ENCODE data around the gene TNFRSF13B. TPM values are rescaled to one million over a fixed set of nuclear protein-coding genes. Genes with fewer than 3 reads are reported as not detected.
"Not testable (repeated sequence)": the region's sequence is repeated elsewhere in the genome, so short reads cannot be mapped to it uniquely, and the experiment has no call there.

The TNFRSF13B gene
- total and polyA plus RNA-seq, 2 donors (not counting 3 experiments of a cell fraction or from before 2014, with no cell fraction given) = not detected

DNA sequence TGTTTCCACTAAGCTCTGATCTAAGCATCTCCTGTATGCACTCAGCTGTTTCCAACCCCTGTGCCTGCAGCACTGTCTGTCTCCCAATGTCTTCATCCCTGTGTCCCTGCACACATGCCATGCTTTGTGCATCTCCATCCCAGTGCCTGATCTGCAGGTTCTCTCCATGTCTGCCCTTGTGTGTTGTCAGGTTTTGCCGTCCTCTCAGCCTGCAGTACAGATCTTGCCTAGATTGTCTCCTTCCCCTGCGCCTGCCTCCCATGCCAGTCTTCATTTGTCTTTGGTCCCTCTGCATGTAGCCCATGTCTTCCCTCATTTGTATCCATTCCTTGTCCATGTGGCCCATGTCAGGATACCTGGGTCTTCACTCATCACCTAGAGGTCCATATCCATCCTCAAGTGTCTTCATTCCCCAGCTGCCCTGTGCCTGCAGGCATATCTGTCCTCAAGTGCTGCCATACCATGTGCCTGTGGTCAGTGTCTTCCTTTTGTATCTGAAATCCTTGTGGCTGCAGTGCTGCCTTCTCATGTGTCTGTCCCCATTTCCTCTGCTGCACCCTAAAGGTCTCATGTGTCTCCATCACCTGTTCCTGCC lies 71.5 kb downstream of the TNFRSF13B start:
- no peaks in the 10 kb centered on the region for H3K36me3 ChIP-seq (ENCODE audit: control insufficient read depth in 2 of 2, extremely low read depth in 1 of 2, insufficient read depth in 2 of 2, low read length in 2 of 2)
- DNase-seq (ENCODE audit: low read depth, low spot score) (no peak), FAIRE-seq (no peak)
- H3K79me2 ChIP-seq (ENCODE audit: control insufficient read depth, insufficient read depth, low read length) = no peaks in the 10 kb centered on the region
- no TSS peak for BruUV-seq (replicated peaks)
- intact Hi-C loops (cut with micrococcal nuclease) (no loop called here), dilution Hi-C loops (cut with MboI; ENCODE audit: extremely low pct_ligation_motif_present, low sequenced_read_pairs) (no loop called here)
- H2AFZ ChIP-seq (ENCODE audit: low read depth, low read length) = no peak overlapping the region
- no peak overlapping the region for H3K4me3 ChIP-seq (replicated peaks in 1 of 3; ENCODE audit: insufficient read depth in 1 of 3, low read depth in 1 of 3, low read length in 3 of 3)
- no peak overlapping the region for H3K27ac ChIP-seq (ENCODE audit: insufficient read depth, low read depth, low read length)
- CTCF ChIA-PET = no interaction called here
- no peaks in the 10 kb centered on the region for H4K20me1 ChIP-seq (replicated peaks; ENCODE audit: control insufficient read depth, extremely low read depth, insufficient read depth, low read length)
- H3K9me3 ChIP-seq (replicated peaks; ENCODE audit: control insufficient read depth, insufficient read depth, low read length) = no peaks in the 10 kb centered on the region
- H3K4me1 ChIP-seq (ENCODE audit: control insufficient read depth, extremely low read depth, insufficient read depth, low read length) = no peaks in the 10 kb centered on the region
- no peak overlapping the region for H3K9ac ChIP-seq (replicated peaks; ENCODE audit: extremely low read depth, insufficient read depth, low read length)
- POLR2A ChIA-PET = no interaction called here
- H3K27me3 ChIP-seq (ENCODE audit: control insufficient read depth in 2 of 2, insufficient read depth in 2 of 2, low read length in 2 of 2) = peaks cover 4 to 15% of the 10 kb centered on the region in 2 experiments
- H3K9me1 ChIP-seq (replicated peaks; ENCODE audit: control insufficient read depth, extremely low read depth, insufficient read depth, low read length) = no peaks in the 10 kb centered on the region
- TF ChIP-seq POLR2A (IDR thresholded peaks at IDR 0.05; ENCODE audit: low read depth, low read length) (no peak), EZH2 (IDR thresholded peaks at IDR 0.05; ENCODE audit: borderline replicate concordance, low read depth, low read length, severe bottlenecking) (no peak), FOS (IDR thresholded peaks at IDR 0.05; ENCODE audit: borderline replicate concordance, insufficient read depth, low read length) (no peak), JUN (IDR thresholded peaks at IDR 0.05; ENCODE audit: borderline replicate concordance, insufficient read depth, insufficient read length, low read depth) (no peak), POLR2AphosphoS5 (IDR thresholded peaks at IDR 0.05; ENCODE audit: insufficient read depth, low read depth, low read length) (no peak), MYC (IDR thresholded peaks at IDR 0.05; ENCODE audit: low read depth, low read length) (no peak), GATA2 (IDR thresholded peaks at IDR 0.05; ENCODE audit: insufficient read depth, insufficient read length, low read depth, low read length) (no peak)
- TF ChIP-seq, protein P1, sequence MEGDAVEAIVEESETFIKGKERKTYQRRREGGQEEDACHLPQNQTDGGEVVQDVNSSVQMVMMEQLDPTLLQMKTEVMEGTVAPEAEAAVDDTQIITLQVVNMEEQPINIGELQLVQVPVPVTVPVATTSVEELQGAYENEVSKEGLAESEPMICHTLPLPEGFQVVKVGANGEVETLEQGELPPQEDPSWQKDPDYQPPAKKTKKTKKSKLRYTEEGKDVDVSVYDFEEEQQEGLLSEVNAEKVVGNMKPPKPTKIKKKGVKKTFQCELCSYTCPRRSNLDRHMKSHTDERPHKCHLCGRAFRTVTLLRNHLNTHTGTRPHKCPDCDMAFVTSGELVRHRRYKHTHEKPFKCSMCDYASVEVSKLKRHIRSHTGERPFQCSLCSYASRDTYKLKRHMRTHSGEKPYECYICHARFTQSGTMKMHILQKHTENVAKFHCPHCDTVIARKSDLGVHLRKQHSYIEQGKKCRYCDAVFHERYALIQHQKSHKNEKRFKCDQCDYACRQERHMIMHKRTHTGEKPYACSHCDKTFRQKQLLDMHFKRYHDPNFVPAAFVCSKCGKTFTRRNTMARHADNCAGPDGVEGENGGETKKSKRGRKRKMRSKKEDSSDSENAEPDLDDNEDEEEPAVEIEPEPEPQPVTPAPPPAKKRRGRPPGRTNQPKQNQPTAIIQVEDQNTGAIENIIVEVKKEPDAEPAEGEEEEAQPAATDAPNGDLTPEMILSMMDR (IDR thresholded peaks at IDR 0.05; ENCODE audit: extremely low read depth in 1 of 2, insufficient read depth in 1 of 2, low read depth in 1 of 2, low read length in 2 of 2) = no peak
- TF ChIP-seq, protein P2, sequence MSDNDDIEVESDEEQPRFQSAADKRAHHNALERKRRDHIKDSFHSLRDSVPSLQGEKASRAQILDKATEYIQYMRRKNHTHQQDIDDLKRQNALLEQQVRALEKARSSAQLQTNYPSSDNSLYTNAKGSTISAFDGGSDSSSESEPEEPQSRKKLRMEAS (IDR thresholded peaks at IDR 0.05; ENCODE audit: insufficient read depth, insufficient read length) = no peak
- H3K4me2 ChIP-seq (ENCODE audit: insufficient read depth, low read length) = no peak overlapping the region

DNA sequence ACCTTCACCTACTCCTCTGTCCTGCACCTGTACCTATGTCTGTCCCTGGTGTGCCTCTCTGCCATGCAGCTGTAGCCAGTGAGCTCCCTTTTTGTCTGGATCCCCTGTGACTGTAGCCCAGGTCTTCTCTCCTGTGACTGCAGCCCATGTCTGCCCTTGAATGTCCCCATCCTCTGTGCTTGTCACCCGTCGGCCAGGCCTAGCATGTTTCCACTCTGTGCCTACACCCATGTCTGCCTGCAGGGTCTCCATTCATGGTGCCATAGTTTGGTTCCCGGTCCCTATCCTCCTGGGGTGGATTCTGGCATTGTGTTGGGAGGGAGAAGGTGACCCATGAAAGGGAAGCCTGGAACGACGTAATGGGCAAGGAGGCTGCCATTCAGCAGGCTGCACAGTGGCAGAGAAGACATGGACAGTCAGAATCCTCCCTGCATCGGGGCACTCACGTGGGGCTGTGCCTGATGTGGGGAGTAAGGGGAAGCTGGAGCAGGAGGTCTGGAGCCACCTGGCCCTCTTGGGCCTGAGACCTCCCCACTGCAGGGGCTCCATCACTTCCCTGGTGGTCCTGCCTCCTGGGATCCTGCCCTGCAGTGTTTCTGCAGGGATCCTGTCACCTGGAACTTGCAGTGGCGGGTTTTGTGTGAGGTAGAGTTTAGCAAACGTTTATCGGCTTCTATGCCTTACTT lies 74.6 kb downstream of the TNFRSF13B start:
- H3K27me3 ChIP-seq (ENCODE audit: control insufficient read depth in 2 of 2, insufficient read depth in 2 of 2, low read length in 2 of 2) = peaks cover 4 to 14% of the 10 kb centered on the region in 2 experiments
- H3K79me2 ChIP-seq (ENCODE audit: control insufficient read depth, insufficient read depth, low read length); BruUV-seq (replicated peaks); CTCF ChIA-PET; H3K27ac ChIP-seq (ENCODE audit: insufficient read depth, low read depth, low read length); H3K4me1 ChIP-seq (ENCODE audit: control insufficient read depth, extremely low read depth, insufficient read depth, low read length); H3K9me3 ChIP-seq (replicated peaks; ENCODE audit: control insufficient read depth, insufficient read depth, low read length); H3K4me3 ChIP-seq (replicated peaks in 1 of 3; ENCODE audit: insufficient read depth in 1 of 3, low read depth in 1 of 3, low read length in 3 of 3); H3K9me1 ChIP-seq (replicated peaks; ENCODE audit: control insufficient read depth, extremely low read depth, insufficient read depth, low read length); DNase-seq (ENCODE audit: low read depth, low spot score); intact Hi-C loops (cut with micrococcal nuclease); POLR2A ChIA-PET; dilution Hi-C loops (cut with MboI; ENCODE audit: extremely low pct_ligation_motif_present, low sequenced_read_pairs); H4K20me1 ChIP-seq (replicated peaks; ENCODE audit: control insufficient read depth, extremely low read depth, insufficient read depth, low read length); H3K36me3 ChIP-seq (ENCODE audit: control insufficient read depth in 2 of 2, extremely low read depth in 1 of 2, insufficient read depth in 2 of 2, low read length in 2 of 2); FAIRE-seq; H2AFZ ChIP-seq (ENCODE audit: low read depth, low read length); H3K4me2 ChIP-seq (ENCODE audit: insufficient read depth, low read length); H3K9ac ChIP-seq (replicated peaks; ENCODE audit: extremely low read depth, insufficient read depth, low read length): not testable (repeated sequence)
